ENCODE measurements around the gene SPATA21.

The SPATA21 gene

DNA sequence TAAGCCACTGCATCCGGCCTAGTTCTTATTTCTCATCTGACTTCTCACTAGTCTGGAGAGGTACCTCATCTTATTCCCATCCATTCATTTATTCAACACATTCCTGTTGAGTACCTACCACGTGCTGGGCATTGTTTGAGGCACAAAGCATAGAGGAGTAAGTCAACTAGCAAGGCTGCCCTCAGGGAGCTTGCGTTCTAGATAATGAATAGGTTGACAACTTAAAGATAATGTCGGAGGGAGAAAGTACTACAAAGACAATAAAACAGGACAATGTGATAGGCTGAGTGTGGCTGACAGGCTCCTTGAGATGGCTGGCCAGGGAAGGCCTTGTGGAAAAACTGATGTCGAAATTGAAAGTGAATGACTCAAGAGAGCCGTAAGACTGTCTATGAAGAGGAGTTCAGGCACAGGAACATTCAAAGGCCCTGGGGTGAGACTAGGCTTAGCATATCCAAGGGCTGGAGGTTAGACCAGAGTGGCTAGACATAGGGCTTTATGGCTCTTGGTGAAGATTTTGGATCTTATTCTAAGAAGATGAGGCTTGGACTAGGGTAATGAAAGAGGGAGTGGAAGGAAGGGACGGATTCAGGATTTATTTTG is 18.3 kb downstream of the SPATA21 start:
- no peak for DNase-seq

DNA sequence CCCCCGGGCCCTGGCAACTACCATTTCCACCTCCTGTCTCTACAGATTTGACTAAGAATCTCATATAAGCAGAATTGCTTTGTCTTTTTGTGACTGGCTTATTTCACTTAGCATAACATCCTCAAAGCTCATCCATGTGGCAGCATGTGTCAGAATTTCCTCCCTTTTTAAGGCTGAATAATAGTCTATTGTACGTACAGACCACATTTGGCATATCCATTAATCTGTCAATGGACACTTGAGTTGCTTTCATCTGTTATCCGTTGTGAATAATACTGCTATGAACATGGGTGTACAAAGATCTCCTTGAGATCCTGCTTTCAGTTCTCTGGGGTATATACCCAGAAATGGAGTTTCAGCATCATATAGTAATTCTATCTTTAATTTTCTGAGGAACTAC is 24.0 kb downstream of the SPATA21 start:
- DNase-seq = no peak

DNA sequence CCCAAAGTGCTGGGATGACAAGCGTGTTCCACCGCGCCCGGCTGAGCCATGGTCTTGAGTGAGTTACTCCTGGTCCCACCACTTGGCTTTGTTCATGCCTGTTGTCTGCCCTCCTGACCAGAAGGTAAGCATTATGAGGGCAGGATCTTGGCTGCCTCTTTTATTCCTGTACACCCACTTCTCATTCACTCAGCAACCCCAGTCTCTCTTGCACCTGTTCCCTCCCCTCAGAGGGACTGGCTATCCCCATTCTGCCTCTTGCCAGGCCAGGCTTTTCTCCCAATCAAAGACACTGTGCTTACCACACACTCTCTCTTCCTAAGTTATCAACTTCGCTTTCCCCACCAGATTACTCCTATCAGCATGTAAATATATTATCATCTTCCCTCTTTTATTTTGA is 26.4 kb downstream of the SPATA21 start:
- DNase-seq = no peak

DNA sequence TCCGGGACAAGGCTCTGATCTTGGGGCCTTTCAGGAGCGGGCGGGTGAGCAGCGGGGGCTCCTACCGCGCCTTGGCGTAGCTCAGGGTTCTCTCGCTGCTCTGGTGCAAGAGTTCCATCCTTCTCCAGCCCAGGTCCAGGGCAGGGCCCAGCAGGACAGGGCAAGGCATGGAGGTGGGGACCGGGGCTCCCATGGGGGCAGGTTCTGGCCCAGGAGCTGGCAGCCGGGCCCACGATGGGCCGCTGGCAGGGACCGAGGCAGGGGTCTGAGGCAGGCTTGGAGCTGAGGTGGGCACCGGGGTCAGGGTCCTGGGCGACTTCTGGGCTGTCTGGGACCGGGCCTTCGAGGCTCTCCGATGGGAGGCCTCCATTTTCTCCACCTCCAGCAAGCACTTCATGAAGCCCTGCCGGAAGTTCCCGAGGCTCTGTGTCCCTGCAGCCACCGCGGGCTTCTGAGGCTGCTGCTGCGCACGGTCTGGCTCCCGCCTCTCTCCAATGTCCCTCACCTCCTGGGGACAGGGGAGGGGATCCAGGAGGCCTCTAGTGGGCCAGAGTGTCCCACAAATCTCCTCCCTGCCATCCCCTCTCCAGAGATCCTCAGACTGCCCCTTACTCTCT is 27.6 kb downstream of the SPATA21 start:
- no peak for DNase-seq

DNA sequence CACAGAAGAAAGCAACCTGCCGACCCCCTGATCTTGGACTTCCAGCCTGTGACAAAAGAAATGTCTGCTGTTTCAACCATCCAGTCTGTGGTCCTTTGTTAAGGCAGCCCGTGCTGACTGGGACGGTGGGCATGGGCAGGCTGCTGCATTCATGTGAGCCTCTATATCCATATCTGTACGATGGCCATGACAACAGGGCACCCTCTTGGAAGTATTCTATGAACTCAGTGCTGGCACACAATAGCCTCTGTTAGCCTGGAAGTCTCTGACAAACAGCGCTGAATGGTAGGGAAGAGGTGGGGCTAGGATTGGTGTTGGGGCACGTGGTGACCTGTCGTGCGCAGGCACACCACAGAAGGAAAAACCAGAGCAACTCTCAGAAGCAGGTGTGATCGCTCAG is 30.4 kb downstream of the SPATA21 start:
- no peak for DNase-seq

DNA sequence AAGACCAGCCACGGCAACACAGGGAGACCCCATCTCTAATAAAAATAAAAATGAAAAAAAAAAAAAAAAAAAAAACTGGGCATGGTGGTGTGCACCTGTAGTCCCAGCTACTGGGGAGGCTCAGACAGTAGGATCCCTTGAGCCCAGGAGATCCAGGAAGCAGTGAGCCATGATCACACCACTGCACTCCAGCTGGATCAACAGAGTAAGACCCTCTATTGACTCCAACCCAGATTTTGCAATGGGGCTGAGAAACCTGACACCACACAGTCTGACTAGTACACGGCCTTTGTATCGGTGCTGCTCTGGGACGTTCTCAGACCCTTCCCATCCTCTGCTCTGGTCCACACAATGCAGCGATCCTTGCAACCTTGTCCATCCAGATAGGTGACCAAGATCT is 31.8 kb downstream of the SPATA21 start:
- no peak for DNase-seq

DNA sequence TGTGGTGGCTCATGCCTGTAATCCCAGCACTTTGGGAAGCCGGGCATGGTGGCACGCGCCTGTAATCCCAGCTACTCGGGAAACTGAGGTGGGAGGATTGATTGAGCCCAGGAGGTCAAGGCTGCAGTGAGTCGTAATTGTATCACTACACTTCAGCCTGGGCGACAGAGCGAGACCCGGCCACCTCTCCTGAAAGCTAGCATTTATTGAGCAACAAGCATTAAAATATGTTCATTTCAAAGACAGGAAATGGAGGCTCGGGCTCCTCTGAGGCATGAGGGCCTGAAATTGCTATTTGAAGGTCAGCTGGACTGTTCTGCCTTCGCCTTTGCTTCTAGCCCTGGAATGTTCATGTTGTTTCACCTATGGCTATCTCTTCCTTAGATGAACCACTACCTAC is 34.5 kb downstream of the SPATA21 start:
- no peak for DNase-seq

DNA sequence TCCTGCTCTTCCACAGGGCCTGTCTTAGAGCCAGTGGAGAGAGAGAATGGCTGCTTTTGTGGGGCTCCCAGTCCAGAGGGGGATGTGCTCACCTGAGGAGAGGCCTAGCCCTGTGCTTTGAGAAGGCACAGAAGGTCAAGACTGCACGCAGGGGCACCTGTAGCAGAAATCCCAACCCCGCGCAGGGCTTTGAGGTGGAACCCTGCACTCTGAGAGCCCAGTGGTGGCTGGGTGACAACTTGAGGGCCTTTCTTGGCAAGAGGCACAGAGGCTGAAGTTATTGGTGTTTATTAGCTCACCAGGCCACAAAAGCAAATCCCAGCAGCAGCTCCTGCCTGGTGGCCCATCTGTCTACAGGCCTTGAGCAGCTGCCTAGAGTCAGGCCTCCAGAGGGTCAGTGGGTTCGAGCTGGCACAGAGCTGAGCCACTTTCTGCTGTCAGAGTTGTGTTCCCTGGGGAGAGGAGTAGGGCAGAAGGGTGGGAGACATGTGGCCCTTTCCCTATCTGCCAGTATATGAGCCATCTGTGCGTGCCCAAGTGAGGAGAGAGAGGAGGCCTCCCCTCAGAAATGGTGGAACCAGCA is 38.8 kb downstream of the SPATA21 start:
- no peak for DNase-seq

DNA sequence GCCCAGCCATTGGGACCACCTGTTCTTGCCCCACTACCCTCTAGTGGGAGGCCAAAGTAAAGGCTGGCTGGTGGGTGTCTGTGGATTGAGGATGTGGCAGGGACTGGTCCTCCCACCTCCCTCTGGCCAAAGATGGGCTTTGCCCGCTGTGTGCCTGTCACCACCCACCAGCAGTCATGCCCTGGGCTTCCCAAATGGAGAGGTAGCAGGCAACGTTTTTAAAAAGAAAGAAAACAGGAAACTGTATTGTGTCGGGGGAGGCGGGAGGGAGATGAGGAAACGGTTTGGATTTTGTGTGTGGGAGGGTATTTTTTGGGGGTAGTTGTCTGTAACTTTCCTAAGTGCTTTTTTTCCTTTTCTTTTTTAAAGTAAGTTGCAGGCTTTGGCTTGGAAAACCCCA is 40.1 kb downstream of the SPATA21 start:
- no peak for DNase-seq

DNA sequence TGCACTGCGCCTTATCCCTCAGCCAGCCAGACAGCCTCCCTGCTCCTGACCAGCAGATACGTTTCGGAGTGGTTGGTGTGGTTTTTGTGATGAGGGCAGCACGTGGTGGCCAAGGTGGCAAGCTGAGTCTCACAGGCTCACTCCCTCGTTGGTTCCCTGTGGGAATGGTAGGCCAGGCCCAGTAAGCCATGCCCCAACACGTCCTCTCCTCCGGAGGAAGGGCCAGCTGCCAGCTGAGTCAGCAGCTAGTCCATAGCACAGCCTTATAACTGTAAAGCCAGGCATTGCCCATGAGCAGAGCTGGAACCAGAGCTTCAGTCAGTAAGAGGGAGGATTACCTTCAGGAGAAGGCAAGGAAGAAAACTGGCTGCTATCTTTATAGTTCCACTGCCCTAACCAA is 40.6 kb downstream of the SPATA21 start:
- no peak for DNase-seq

DNA sequence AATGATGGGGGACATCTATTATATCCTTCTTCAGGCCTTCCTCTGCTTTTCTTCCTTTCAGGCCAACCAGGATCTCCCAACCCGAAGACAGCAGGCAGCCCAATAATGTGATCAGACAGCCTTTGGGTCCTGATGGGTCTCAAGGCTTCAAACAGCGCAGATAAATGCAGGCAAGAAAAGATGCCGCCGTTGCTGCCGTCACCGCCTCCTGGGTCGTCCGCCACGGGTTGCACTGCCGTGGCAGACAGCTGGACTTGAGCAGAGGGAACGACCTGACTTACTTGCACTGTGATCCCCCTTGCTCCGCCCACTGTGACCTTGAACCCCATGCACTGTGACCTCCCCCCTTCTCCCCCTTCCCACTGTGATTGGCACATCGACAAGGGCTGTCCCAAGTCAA is 42.2 kb downstream of the SPATA21 start:
- no peak for DNase-seq

DNA sequence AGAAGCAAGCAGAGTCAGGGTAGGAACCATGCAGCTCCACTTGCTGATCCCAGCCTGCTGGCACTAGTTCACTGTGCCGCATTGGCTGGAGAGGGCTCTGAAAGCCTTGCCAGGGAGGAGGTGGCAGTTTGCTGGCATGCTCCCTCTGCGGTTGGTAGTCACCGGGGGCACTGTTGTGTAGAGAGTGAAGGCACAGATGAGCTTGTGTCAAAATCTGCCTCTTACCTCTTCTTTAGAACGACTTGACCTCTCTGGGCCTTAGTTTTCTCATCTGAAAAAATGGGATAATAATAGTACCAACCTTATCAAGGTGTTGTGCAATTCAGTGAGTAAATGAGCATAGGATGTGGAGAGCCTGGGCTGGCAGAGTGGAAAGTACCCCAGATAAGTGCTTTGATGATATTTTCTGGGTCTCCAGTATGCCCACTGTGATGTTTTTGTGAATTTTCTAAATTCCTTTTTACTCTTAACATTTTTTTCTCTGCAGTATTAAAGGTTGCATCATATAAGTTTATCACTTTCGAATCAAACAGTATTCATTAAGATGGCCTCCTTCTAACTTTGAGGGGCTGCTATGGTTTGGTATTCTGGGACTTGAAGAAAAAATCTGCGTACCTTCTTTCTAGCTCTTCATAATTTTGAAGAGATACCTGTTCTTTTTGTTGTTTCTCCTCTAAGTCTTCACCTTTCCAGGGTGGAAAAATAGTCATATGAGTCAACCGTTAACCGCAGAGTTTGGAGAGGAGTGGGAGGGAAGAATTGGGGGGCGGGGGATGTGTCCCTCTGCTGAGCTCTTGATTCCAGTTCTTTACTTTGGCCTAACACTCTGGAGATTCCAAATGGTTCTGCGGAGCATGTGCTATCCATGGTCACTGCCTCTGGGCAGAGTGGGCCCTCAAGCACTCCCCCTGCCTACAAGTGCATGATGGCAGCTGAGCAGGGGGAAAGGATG is 43.4 kb downstream of the SPATA21 start:
- DNase-seq = no peak

DNA sequence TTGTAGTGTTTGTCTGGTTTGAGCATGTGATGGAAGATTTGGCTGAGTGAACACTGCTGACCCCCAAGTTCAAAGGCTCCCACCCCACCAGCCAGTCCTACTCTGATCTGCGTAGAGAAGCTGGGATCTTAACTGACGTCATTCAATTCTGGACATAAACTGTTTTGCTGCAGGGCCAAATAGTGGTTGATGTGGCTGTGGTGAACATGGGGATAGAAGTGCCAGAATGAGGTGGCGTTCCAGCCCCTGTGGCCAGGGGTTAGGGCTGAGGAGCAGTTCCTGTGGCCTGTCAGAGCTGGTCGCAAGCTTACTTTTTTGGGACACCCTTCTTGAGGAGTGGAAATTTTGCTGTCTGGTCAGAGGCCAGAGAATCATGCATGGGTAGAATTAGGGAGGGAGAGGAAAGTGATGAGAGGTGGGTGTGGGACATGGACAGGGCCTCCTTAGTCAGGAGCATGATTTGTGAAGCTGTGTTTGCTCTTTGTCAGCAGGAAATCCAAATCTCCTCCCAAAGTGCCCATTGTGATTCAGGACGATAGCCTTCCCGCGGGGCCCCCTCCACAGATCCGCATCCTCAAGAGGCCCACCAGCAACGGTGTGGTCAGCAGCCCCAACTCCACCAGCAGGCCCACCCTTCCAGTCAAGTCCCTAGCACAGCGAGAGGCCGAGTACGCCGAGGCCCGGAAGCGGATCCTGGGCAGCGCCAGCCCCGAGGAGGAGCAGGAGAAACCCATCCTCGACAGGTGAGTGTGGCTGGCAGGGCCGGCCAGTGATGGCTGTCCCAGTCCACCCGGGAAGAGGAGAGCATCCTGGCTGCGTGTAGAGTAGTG is 44.3 kb downstream of the SPATA21 start:
- DNase-seq = no peak

DNA sequence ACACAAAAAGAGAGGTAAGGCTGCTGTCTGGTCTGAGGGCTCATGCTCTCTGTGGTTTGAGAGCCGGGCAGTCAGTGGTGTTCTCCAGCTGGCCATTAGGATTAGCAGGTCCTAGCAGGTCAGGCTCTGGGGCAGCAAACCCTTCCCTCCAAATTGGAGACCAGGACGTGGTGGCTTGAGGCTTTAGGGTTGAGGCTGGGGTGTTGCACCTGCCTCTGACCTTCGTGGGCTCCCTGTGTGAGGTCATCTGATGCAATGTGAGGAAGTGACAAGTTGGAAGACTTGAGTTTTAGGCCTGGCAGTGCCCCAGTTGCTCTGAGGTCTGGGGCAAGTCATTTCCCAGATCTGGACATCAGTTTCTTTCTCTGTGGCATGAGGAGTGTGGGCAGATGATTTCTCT is 45.8 kb downstream of the SPATA21 start:
- no peak for DNase-seq

DNA sequence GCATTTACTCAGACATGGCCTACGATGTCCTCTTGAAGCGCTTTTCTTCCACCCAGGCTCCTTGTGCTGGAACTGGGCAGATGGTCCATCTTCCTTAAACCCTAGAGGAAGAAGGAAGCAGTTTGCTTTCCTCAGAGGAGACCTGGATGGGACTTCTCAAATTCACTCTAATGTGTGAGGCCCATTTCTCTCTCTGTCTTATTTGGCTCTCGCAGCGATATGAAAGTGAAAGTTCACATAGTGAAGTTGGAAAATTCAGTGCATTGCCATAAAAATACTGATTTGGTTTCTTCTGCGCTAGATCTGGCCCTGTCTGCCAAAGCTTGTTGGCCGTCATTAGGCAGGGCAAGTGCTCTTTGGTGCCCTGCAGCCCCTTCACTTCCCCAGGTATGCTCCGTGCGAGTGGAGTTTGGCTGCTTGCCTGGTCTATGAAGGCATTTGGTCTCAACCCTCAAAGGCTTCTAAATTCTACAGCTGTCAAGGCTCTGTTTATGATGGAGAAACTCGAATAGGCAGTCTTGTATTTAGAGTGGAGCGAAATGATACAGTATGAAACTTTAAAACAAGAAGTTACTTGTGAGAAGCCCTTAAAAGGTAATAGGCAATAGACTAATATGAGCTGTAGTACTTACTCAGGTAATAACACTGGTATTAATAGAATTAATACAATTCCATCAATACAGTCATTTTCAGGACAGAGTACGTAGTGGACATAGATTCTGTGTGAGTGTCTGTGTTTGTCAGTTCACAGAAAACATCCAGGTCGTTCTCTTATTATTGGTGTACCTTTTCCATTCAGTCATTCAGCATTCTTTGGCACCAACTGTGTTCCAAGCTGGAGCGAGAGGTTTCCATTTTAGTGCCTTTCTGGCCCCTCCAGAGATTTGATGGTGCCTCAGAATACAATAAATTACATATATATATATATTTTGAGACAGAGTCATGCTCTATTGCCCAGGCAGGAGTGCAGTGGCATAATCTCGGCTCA is 49.7 kb downstream of the SPATA21 start:
- peak; percentile 27 for DNase-seq

DNA sequence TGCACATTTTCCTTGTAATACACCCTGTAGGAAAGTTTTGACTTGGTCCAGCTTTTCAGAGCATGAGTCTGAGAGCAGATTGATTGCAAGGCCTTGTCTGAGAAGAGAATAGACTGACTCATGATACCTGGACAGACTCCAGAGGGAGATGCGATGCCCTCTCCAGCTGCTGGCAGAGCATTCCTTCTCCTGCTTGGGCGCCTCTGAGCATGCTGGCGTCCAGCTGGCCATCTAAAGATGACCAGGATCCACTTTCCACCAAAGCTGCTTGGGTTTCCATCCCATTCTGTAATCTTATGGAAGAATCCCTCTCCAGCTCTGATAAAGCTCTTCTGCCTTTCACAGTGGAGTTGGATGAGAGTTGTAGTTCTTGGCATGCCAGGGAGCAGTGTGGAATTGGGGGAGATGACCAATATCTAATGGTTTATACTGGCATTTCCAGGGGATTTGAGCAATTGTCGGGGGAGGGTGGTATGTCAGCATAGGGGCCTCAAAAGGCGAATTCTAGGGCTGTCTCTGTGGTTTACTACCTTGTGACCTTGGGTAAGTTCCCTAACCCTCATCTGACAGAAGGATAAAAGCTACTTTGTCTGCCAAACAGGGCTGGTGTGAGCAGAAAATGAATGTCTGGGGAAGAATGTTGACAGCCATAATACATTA is 50.6 kb downstream of the SPATA21 start:
- DNase-seq = no peak

DNA sequence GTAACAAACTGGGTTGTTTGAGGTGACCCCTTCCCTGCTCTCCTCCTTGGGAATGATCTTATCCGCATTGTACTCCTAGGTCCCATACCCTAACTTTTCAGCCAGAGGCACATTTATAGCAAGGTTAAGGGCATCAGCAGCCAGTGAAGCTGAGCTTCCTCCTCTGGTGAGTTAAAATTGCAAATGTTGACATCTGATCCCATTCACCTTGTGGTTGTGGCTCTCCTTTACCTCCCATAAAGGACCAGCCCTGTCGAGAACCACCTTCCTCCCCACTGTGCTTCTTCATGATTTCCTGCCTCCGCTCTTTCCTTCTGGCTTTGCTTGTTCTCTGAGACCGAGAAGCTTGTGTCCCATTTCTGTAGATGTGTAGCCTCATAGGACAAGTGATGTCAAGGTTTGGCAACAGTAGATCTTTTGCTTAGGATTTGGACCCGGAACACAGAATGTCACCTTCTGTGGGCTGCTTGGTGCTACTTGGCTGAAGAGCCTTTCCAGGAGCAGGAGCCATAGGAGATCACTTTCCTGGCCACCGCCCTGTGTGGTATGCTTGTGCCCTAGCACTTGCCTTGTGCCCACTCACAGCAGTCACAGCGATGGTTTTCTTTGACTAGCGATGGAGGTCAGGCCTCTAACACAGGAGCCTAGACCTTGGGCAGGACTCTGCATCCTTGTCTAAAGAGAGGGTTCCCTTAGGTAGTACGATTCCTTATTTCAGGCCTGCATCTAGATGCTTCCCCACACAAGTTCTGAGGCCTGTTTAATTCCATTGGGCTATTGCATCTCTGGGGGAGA is 51.4 kb downstream of the SPATA21 start:
- no peak for DNase-seq

DNA sequence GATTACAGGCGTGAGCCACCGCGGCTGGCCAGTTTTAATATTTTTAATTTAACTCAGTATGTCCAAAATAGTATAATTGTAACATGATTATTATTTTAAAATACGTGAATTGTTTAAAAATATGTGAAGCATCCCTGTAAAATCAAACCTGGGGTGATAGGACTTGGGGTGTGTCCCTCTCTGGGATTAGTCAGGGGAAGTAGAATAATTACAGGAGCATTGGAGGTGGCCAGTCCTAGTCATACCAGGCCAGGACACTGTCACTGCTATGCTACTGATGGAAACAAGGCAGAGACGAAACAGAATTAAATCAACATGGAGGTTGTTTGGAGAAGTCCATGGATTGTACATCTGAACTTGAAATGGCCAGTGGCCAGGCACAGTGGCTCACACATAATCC is 53.3 kb downstream of the SPATA21 start:
- no peak for DNase-seq

DNA sequence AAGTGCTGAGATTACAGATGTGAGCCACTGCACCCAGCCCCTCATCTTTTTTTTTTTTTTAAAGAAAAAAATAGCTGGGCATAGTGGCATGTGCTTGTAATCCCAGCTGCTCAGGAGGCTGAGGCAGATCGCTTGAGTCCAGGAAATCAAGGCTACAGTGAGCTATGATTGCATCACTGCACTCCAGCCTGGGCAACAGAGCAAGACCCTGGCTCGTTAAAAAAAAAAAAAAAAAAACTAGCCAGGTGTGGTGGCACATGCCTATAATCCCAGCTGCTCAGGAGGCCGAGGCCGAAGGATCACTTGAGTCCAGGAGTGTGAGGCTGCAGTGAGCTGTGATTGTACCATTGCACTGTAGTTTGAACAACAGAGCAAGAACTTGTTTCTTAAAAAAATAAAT is 56.4 kb downstream of the SPATA21 start:
- DNase-seq = no peak

DNA sequence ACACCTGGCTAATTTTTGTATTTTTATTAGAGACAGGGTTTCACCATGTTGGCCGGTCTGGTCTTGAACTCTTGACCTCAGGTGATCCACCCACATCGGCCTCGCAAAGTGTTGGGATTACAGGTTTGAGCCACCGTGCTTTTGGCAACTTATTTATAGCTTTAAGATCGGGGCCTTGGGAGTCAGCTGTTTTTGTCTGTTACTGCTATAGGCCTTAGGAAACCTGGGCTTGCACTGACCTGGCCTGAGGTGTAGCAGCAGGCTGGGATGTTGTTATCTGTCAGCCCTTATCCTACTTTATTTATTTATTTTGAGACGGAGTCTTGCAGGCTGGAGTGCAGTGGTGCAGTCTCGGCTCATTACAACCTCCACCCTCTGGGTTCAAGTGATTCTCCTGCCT is 58.8 kb downstream of the SPATA21 start:
- DNase-seq = no peak

All from CD4-positive, alpha-beta T cell treated with Interleukin-4 for 4 hours (primary cell).